B cell (primary cell): ENCODE data around the gene MYT1.

Experiments
- EZH2 ChIP-seq: IDR thresholded peaks from 2 replicates; pipeline ENCODE4 v1.6.1; 2012; ENCODE audit warnings: borderline replicate concordance, low read depth, mild to moderate bottlenecking, moderate library complexity, low read length; ENCODE audit not compliant: insufficient read depth, poor library complexity, severe bottlenecking
- TF ChIP-seq, protein P1 (sequence below): fragments of 200-600 bp; IDR thresholded peaks from one replicate; pipeline ENCODE4 v1.8.0; 2022; ENCODE audit warnings: antibody characterized with exemption, mild to moderate bottlenecking

- TF ChIP-seq, protein P1, sequence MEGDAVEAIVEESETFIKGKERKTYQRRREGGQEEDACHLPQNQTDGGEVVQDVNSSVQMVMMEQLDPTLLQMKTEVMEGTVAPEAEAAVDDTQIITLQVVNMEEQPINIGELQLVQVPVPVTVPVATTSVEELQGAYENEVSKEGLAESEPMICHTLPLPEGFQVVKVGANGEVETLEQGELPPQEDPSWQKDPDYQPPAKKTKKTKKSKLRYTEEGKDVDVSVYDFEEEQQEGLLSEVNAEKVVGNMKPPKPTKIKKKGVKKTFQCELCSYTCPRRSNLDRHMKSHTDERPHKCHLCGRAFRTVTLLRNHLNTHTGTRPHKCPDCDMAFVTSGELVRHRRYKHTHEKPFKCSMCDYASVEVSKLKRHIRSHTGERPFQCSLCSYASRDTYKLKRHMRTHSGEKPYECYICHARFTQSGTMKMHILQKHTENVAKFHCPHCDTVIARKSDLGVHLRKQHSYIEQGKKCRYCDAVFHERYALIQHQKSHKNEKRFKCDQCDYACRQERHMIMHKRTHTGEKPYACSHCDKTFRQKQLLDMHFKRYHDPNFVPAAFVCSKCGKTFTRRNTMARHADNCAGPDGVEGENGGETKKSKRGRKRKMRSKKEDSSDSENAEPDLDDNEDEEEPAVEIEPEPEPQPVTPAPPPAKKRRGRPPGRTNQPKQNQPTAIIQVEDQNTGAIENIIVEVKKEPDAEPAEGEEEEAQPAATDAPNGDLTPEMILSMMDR: no peak
- no peak for TF ChIP-seq EZH2
These were observed 17.1 kb downstream of the MYT1 start for GRCh38 chr20:64181391-64181790.
